Posterior vena cava (tissue), 2 donors: ENCODE data around the gene ATP5F1A. TPM values are rescaled to one million over a fixed set of nuclear protein-coding genes. Genes with fewer than 3 reads are reported as not detected.
A peak's percentile ranks its signal among the peaks of the same experiment; 100 is the strongest.

ENCODE experiments used
- DNase-seq: peaks from one replicate; pipeline ENCODE4 v3.0.0-alpha.2; 2020; ENCODE audit warnings: low spot score
- intact Hi-C, 2 donors: fragments of 100-400 bp; cut with DNase I; formaldehyde crosslinking; loops; one replicate each; pipeline versions ENCODE4 v1.14.1 to v1.14.2; 2022 to 2023
- total RNA-seq, 2 donors: library from RNA; stranded (reverse); fragmentation: NEBNext Ultra II Directional; extraction: Animal tissue kit (Norgen Biotek cat#: 25700); gene quantifications; one replicate each; pipeline ENCODE4 v1.2.1, GENCODE V29; 2021
- donor health status: DM: yes; HTN: yes; CAD: no.
- donor health status: DM: yes; HTN: yes; CAD: no.

The ATP5F1A gene
- total RNA-seq, 2 donors from 2014 or later: 236 to 263 TPM

DNA sequence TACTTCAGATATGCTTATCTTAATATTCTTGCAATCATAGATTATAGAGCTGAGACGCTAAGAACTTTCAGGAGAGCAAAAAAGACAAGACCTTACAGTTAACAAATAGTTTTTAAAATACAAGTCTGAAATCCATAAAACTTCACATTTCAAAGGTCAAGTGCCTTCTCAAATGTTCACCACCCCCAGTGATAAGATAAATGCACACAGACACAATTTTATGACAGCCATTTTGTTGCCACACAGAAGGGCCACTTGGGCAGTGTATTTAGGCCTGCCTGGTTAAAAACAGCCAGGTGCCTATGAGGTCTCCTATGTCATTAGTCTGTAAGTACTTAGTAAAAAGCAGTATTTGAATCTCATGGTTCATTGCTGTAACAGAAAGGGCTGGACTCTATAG is 17.9 kb downstream of the ATP5F1A start:
- DNase-seq: no peak
- intact Hi-C loops: no loop called here

DNA sequence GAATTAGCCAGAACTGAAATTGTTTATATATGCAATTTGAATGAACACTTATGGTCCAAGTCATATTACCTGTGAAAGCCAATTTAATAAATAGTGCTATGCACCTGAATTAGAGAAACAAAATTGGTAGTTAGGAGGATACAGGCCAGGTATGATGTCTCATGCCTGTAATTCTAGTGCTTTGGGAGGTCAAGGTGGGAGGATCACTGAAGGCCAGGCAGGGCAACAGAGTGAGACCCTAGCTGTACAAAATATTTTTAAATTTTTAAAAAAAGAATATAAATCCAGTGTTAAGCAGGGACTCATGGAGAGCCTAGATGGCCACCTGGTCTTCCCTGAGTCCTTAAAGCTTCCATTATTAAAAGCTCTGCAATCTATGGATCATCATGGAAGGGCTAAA is 18.8 kb downstream of the ATP5F1A start:
- intact Hi-C loops: no loop called here
- DNase-seq: no peak

DNA sequence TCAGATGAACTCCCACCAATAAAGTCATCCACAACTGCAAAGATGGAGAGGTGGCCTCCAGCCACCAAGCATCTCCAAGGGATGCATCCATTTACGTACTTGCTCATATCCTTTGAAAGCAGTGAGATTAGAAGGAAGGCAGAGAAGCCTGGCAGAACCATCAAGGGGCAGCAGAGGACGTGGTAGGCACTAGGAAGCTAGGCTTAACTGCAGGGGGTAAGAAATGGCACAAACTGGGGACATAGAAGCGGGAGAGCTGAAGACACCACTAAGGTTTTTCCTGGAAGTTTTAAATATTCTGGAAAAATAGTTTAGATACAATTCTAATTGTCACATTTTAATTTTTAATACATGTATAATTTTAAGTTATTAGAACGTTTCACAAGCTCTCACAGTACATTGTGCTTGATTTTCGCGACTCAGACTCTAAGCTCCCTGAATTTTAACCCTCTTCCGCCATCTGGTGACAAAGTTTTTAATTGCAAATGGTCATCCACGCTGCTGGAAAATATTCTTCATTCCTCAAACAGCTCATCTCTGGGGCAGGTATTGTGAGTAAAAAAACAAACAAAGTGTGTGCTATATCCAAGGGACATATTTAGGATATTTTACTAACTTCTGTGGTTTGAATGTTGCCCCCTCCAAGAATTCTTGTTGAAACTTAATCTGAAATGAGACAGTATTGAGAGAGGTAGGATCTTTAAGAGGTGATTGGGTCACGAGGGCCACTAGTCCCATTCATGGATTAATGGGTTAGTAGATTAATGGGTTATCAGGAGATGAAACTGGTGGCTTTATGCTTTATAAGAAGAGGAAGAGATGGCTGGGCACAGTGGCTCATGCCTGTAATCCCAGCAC is 24.4 kb downstream of the ATP5F1A start:
- intact Hi-C loops: loop anchor here in 1 of 2 donors (5.0 kb wide), 1 partner anchor 106 kb away; the partner anchor contains the start of gene EPG5
- no peak for DNase-seq

DNA sequence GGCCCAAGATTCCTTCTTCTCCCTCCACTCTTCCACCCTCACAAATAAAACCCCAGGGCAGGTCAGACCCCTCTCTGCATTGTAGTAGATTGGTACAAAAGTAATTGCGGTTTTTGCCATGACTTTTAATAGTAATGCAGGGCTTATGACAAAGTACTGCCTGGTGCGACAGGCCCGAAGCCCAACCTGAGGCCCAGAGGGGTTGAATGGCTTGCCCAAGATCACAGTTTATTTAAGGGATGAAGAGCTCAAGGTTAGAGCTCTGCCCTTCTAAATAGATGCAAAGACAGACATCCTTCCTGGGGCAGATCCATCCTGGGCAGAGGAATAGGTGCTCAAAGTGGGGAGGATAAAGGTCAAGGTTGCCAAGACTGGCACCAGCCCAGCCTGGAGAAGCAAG is 25.1 kb downstream of the ATP5F1A start:
- intact Hi-C loops: loop anchor here in 1 of 2 donors (5.0 kb wide), 1 partner anchor 106 kb away; the partner anchor contains the start of gene EPG5
- no peak for DNase-seq

DNA sequence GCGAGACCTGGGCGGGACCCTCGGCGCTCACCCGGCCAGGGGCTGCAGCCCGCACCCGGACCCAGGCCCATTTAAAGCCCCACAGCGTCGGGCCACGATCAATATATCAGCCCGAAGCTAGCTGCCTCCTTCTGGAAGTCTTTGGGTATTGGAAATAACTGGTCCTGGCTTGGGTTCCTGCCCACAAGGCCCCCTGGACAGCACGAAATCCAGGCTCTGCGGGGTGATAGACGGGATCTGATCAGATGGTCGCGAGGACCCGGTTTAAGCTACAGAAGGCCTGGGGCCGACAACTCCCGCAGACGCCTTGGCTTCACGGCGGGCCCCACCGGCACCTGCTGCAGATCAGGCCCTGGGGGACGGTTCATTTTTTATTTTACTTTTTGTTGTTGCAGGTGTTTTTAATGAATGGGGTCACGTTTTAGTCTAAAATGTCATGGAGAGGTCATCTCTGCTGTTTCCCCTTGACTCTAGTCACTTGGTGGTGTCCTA is 25.7 kb downstream of the ATP5F1A start:
- intact Hi-C loops: loop anchor here in 1 of 2 donors (5.0 kb wide), 1 partner anchor 105 kb away; the partner anchor contains the start of gene EPG5
- DNase-seq: no peak

DNA sequence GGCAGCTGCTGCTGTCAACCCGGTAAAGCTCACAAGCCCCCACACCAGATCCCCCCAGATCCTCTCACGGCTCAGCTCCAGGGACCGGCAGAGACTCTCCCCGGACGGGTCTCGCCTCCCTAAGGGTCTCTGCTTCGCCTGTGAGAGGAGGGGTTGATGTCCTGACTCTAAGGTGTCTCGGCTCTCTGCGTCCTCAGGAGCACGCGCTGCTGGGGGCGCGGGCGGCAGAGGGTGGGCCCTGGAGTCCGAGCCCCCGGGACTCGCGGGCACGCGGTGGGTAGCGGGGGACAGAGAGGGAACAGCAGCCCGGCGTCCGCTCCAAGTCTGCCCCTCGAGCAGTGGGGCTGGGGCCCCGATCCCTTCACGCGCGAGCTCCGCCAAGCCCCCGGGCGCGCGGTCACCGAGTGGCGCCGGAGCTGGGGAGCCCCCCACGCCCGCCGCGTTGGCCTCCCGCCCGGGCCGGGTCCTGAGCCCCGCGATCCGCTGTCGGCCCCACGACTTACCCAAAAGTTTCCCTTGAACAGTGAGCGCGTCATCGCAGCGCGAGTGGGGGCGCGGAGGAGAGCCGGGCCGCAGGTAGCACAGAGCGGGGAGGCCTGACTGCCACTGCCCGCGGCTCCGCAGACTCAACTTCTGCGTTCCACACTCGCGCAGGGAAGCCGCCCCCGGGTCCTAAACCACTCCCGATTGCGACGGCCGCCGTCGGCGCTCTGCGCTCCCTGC is 26.3 kb downstream of the ATP5F1A start, which contains the start of gene PSTPIP2:
PSTPIP2 (minus strand) TSS at position 608 of the 723 bp plus-strand sequence; CDS start at position 536, 72 bp downstream.
- peak; percentile 94 for DNase-seq
- intact Hi-C loops: loop anchor here in 1 of 2 donors (5.0 kb wide), 1 partner anchor 105 kb away; the partner anchor contains the start of gene EPG5

DNA sequence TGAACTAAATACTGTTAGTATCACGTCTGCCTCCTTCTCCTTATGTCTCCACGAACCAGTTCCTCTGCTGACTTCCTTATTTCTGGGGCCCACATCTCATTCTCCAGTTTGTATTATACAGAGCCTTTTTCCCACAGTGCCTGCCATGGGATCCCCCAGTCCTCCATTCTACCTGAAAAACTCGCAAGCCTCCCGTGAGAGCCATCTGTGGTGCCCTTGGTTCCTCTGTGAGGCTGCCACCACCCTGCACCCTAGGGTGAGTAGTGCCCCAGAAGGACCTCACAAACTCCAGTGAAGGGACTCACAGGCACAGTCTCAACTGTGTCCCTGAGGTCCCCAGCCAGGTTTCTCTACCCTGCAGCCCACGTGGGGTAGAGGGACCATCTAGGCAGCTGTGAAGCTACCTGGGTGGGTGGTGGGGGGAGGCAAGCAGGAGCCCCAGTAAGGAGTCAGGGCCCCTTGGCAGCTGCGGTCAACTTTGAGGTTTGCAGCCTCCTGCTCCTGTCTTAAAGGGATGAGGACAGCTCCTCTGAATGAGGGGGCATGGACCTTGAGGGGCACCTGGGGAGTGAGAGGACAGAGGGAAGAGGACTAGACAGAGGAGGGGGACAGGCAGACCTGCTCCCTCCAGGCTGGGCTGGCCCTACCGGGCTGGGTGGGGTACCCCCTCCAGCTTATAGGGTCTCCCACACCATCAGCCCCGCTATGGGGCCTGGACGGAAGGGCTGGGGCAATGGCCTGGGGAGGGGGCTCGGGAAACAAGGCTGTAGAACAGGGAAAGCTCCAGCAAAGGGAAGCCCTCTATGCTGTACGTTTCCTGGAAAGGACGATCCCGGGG is 27.1 kb downstream of the ATP5F1A start:
- DNase-seq: no peak

DNA sequence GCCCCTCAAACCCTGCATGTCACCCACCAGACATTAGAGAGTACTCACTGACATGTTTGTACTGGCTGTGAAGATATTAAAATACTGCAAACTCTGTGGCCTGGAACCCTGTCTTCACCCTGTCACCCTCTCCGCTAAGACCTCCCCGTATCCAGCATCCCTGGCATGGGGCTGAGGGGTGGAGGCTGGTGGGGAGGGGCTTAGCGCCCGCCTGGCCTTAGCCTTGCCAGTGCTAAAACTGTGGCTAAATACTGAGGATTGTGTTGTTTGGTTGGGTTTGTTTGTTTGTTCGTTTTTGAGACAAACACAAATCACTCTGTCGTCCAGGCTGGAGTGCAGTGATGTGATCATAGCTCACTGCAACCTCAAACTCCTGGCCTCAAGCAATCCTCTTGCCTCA is 27.9 kb downstream of the ATP5F1A start:
- DNase-seq: no peak
- intact Hi-C loops: loop anchor here in 1 of 2 donors (5.0 kb wide), 1 partner anchor 103 kb away; the partner anchor contains the start of gene EPG5

More for the DNA sequence above, 27.1 kb downstream of the ATP5F1A start:
- intact Hi-C loops: loop anchor here in 1 of 2 donors (5.0 kb wide), 1 partner anchor 104 kb away; the partner anchor contains the start of gene EPG5

DNA sequence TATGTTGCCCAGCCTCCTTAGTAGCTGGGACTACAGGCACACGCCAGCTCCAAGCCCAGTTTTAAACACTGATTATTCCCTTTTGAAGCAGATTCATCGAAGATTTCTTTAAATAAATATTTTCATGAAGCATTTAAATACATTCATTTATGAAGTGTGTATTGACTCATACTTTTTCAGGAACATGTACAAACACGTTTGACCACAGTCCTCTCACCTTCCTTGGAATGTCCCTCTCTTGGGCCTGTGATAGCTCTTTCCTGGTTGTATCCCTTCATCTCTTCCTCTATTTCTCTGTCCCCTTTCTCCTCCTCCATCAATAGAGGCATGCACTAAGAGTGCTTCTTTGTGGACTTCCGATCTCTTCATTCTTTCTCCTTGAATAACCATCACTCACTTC is 28.6 kb downstream of the ATP5F1A start:
- intact Hi-C loops: loop anchor here in 1 of 2 donors (10.0 kb wide), 1 partner anchor 75 kb away; no protein-coding TSS in a partner anchor
- DNase-seq: no peak

DNA sequence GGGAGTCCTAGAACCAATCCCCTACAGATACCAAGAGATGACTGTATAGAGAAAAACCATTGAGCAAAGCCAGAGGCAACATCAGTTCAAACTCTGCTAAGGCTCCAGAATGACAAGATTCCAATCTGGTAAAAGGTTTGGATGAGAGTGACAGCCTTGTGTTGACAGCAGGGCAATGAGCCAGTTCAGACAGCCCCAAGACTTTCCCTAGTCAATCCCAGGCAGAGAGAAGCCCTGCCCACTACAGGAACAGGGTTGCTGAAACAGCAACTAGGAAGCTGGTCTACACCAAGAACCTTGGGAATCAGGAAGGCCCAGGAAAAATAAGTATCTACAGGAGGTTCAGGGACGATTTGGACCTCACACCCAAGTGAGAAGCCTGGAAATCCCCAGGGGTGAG is 29.3 kb downstream of the ATP5F1A start:
- intact Hi-C loops: loop anchor here in 1 of 2 donors (10.0 kb wide), 1 partner anchor 74 kb away; no protein-coding TSS in a partner anchor
- no peak for DNase-seq

DNA sequence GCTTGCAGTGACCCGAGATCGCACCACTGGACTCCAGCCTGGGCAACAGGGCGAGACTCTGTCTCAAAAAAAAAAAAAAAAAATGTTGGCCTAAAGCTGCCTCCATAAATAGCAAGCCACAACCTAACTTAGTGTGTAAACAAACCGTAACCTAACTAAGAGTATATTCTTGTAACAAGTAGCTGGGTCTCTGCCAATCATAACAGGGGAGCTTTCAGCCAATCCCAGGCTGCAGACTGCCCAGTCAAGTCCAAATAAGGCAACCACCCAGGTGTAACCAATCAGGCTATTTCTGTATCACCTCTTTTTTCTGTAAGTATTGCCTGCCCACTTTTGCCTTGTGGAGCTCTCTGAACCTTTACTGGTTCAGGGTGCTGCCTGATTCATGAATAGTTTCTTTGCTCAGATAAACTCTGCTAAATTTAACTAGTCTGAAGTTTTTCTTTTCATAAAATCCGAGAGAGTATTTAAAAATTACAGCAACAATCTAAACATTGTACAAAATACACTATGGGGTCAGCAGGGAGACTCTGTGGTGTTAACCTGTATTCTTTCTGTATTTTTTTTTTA is 30.6 kb downstream of the ATP5F1A start:
- DNase-seq: no peak
- intact Hi-C loops: loop anchor here in 1 of 2 donors (10.0 kb wide), 1 partner anchor 73 kb away; no protein-coding TSS in a partner anchor

DNA sequence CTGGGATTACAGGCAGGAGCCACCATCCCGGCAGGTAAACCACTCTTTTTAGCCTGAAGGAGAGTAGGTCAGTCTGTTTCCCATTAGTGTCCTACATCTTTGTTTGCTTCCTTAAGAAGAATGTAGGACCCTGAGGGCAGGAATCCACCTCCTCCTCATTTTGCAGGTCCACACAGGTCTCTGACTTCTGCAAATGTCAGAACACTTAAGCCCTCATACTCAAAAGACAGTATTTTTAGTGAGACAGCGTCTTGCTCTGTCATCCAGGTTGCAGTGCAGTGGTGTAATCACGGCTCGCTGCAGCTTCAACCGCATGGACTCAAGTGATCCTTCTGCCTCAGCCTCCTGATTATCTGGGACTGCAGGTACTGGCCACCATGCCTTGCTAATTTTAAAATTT is 35.3 kb downstream of the ATP5F1A start:
- intact Hi-C loops: loop anchor here in 1 of 2 donors (10.0 kb wide), 1 partner anchor 68 kb away; no protein-coding TSS in a partner anchor
- no peak for DNase-seq

DNA sequence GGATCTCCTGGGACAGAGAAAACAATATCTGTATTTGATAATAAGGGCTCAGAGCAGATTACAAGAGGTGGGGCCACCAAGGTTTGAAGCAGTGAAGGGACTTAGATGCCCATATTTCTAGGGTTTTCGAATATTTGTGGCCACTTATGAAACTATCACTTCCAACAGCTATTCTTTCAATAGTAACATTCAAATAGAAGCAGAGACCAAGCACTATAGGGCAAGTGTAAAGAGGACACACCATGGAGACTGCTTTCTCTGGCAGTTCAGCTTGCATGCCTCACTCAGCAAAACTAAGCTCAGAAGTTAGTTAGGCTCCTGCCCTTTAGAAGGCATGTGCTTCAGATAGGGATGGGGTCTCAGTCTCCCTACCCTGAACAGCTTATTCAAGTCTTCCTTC is 36.3 kb downstream of the ATP5F1A start:
- intact Hi-C loops: loop anchor here in 1 of 2 donors (10.0 kb wide), 1 partner anchor 67 kb away; no protein-coding TSS in a partner anchor

DNA sequence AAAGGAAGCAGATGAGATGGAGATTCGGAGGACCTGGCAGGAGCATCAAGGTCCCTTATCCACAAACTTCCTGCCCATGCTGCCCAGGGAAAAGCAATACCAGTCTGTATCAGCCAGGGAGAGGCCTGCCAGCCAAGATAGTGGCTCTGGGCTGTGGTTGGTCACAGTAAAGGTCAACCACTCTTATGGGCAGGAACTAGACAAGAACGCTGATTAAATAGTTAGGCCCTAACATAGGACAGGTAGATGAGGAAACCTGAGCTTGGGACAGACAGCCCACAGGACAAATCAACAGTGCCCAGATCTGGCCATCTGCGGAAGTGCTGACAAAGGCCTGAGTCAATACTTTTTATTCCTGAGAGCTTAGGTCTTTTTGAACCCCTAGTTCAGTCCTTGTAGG is 36.7 kb downstream of the ATP5F1A start:
- intact Hi-C loops: loop anchor here in 1 of 2 donors (10.0 kb wide), 1 partner anchor 67 kb away; no protein-coding TSS in a partner anchor
- DNase-seq: no peak

More for the DNA sequence above, 36.3 kb downstream of the ATP5F1A start:
- DNase-seq: no peak

DNA sequence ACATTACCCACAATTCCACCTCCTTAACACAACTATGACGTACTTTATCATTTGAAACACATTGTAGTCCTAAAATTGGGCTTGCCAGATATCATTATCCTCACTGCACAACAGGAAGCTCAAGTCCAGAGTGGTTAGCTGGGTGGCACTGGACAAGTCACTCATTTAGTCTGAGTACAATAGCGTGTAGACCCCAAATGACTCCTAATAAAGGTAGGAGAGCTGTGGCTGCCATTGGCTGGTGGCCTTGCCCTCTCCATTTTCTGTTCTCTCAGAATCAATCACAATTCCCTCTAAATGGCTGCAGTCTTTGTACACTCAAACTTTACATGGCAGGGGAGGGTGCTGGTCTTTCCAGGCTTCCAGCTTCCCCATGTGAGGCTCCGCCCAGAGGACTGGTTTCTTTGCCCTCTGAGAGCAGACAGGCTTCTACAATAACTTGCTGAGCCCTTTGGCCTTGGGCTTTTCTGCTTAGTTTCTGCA is 37.7 kb downstream of the ATP5F1A start:
- intact Hi-C loops: loop anchor here in 1 of 2 donors (10.0 kb wide), 1 partner anchor 66 kb away; no protein-coding TSS in a partner anchor

DNA sequence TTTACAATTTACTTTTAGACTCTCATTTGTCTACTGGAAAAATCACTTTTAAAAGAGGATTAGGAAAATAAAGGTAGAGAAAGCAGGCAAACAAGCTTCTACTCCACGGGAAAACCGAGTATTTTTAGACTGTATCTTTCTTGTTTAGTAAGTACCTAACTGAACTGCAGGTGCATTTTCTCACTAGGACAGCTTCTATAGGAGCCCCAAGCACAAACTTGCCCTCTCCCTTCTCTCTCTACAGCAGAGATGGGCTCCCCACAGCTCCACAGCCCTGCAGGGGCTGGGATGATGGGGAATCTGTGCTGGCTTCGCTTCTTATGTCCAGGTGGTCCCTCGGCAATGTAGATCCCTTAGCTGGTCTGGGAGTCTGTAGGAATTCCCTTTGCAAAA is 42.3 kb downstream of the ATP5F1A start:
- intact Hi-C loops: no loop called here
- no peak for DNase-seq

More for the DNA sequence above, 37.7 kb downstream of the ATP5F1A start:
- no peak for DNase-seq

DNA sequence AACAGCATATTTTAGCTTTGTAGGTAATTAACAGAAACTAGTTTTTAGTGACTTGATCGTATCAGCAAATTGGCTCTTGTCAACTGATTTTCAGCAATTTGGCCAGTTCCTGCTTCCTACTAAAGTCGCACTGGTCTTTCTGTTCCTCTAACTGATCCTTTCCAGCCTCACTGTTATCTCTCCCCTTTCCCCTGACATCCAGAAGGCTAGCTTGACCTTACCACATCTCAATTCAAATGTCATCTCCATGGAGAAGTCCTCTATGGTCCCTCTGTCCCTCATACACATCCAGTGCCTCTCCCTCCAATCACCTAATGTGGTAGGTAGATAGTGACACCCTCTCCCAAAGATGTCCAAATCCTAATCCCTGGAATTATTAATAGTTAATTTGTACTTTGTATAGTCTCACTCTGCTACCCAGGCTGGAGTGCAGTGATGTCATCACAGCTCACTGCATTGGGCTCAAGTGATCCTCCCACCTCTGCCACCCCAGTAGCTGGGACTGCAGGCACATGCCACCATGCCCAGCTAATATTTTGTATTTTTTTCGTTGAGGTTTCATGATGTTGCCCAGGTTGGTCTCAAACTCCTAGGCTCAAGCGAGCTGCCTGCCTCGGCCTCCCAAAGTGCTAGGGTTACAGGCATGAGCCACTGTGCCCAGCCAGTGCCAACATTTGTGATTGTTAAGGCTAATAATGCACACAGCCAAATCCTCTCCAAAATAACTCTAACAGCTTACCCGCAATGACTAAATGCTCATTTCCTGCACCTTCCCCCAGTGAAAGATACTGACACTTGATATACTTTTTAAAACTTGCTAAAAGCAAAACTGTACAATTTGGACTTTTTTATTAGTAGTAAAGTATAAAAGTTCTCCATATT is 42.9 kb downstream of the ATP5F1A start:
- DNase-seq: no peak
- intact Hi-C loops: no loop called here
